Stimulated activated CD4-positive, alpha-beta T cell treated with anti-CD3 and anti-CD28 coated beads, Interleukin-4, amount 100 ng/mL, for 48 hours (primary cell): ENCODE results near the gene NOXO1.

ENCODE experiments used
- DNase-seq, 2 donors: peaks; one replicate each; pipeline ENCODE4 v3.0.0-alpha.2; 2020; ENCODE audit warnings: low read depth in 2 of 2

NOXO1 gene

GRCh38 chr16:1997494-1998359, 16.5 kb upstream of the NOXO1 start:
- DNase-seq = no peak

GRCh38 chr16:1993731-1994131, 12.5 kb upstream of the NOXO1 start:
- DNase-seq = no peak

- DNase-seq = no peak
Measured at GRCh38 chr16:1992704-1993317, 11.5 kb upstream of the NOXO1 start.

GRCh38 chr16:1991948-1992703, 10.9 kb upstream of the NOXO1 start:
- peak; percentile 95 to 99 for DNase-seq

- no peak for DNase-seq
Measured at GRCh38 chr16:1991588-1991947, 10.3 kb upstream of the NOXO1 start.

- DNase-seq = no peak
Measured at GRCh38 chr16:1991135-1991551, 9.9 kb upstream of the NOXO1 start.

GRCh38 chr16:1990351-1991134, 9.3 kb upstream of the NOXO1 start:
- DNase-seq = no peak

- no peak for DNase-seq
Measured at GRCh38 chr16:1990101-1990350, 8.8 kb upstream of the NOXO1 start.

GRCh38 chr16:1989209-1990100, 8.2 kb upstream of the NOXO1 start, which contains the start of gene SYNGR3:
TSS of gene SYNGR3 (plus strand) at chr16:1989970. CDS start at chr16:1990103, 133 bp downstream.
- DNase-seq = no peak

GRCh38 chr16:1987198-1987597, 5.9 kb upstream of the NOXO1 start:
- no peak for DNase-seq

- no peak for DNase-seq
Measured at GRCh38 chr16:1985466-1986150, 4.3 kb upstream of the NOXO1 start.

GRCh38 chr16:1984347-1985225, 3.3 kb upstream of the NOXO1 start:
- no peak for DNase-seq

- DNase-seq = peak in 1 of 2 donors; percentile 80
Measured at GRCh38 chr16:1983544-1984346, 2.5 kb upstream of the NOXO1 start, which contains the start of gene GFER. TSS of gene GFER (plus strand) at chr16:1984193. CDS start at chr16:1984219, 26 bp downstream.

GRCh38 chr16:1982991-1983543, 1.8 kb upstream of the NOXO1 start:
- no peak for DNase-seq

- no peak for DNase-seq
Measured at GRCh38 chr16:1982013-1982433, 754 bp upstream of the NOXO1 start.

GRCh38 chr16:1980770-1981087, 540 bp downstream of the NOXO1 start:
- DNase-seq = no peak

GRCh38 chr16:1980030-1980769, 1.1 kb downstream of the NOXO1 start:
- no peak for DNase-seq
